Measurements from ENCODE around the gene ABHD2. TPM values are rescaled to one million over a fixed set of nuclear protein-coding genes. Genes with fewer than 3 reads are reported as not detected.

ABHD2 gene
- total RNA-seq, 1 donor from 2014 or later = 51.7 TPM

DNA sequence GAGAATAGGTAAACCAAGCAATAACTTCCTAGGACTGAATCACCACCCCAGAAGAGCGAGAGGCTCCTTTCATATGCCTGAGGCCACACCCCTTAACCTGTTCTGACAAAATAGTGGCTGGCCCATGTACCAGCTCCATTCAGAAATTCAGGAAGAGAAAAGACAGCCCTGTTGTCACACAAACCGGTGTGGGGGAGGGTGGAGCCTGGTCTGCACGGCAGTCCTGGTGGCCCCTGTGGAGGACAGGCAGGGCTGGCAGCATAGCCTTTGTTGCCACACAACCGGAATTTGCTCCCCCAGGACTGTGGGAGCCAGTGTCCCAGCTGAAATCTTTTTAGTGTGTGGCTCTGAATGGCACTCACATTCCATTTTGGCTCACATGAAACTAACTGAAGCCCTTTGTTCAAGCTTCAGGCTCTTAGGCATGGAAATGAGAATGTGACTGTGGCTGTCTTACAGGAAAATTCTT lies 109.3 kb downstream of the ABHD2 start:
- no peak for DNase-seq

- no peak for DNase-seq
Measured at GRCh38 chr15:89198196-89198595, 109.9 kb downstream of the ABHD2 start.

DNA sequence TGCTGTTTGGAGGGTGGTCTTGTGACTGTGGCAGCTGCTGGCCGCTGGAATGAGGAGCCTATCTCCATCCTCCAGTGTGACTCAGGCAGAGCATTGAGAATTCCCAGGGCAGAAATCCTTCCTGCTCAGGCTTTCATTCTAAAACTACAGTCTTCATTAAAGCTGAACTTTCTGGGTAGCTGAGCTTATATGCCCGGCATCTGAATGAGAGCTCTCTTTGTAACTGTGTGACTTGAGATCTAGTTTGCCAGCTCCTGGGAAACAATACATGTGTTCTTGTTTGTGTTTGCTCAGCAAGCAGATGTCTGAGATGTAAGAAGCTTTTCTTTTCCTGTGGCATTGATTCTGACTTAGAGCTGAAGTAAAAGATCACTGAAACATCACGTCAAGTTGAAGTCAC lies 110.7 kb downstream of the ABHD2 start:
- DNase-seq = no peak

DNA sequence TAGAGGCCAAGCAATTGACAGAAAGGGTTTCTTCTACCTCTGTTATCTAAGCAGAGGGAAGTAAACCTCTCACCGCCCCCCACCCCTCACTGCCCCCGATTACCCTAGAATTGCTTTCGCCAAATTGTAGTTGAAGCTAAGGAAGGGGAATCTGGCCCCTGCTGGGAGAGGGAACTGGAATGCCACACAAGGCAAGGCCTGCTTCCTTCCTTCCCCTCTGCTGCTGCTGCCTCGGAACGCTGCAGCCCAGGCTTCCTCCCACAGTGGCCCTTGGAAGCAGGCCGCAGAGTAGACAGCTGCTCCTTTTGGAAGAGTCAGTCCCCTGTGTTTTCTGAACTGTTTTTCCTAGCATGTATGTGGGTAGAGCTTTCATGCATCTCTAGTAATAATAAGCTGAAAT lies 111.5 kb downstream of the ABHD2 start:
- DNase-seq = peak; percentile 45

GRCh38 chr15:89200182-89200581 lies 111.9 kb downstream of the ABHD2 start:
- DNase-seq = no peak

- DNase-seq = no peak
Measured at GRCh38 chr15:89201465-89202005, 113.3 kb downstream of the ABHD2 start.

DNA sequence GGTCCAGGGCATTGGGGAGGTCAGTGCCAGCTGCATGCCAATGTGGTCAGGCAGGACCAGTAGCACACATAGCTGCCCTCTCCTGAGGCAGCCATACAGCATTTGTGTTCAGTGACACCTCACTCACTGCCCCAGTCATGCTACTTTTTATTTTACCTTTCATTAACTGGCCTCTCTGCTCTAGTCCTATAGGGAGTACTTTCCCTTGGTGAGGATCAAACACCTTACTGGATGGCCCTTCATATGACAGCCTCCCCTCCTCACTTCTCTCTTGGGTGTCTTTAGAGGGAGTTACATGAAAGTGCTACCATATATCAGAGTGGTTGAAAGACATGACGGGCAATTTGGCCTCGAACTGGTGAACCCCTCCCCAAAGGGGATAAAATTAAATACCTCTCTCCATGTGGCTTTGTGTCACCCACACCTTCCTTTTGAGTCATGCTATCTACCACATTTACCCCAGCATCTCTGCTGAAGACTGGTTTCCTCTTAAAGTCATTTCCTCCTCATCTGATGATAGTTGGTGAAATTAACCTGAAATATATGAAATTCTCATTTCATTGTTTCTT lies 115.5 kb downstream of the ABHD2 start:
- DNase-seq = no peak

DNA sequence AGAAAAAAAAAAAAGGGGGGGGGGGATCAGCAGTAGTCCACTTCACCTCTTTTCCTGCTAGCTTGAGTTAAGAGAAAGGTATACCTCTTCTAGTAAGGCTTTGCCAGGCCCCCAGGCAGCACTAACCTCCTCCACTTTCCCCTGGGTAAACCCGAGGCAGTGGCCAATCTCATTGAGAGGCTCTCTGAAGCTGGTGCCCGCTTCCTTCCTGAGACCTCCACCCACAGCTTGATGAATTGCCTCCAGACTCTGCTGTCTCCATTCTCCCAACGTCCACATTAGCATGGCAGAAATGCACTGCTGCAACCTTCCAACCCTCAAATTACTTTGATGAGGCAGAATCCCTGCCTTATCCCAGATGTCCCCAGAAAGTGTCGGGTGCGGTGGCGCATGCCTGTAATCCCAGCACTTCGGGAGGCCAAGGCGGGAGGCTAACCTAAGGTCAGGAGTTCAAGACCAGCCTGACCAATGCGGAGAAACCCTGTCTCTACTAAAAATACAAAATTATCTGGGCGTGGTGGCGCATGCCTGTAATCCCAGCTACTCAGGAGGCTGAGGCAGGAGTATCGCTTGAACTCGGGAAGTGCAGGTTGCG lies 117.8 kb downstream of the ABHD2 start:
- DNase-seq = no peak

- peak; percentile 84 for DNase-seq
Measured at GRCh38 chr15:89206908-89207331, 118.7 kb downstream of the ABHD2 start.

DNA sequence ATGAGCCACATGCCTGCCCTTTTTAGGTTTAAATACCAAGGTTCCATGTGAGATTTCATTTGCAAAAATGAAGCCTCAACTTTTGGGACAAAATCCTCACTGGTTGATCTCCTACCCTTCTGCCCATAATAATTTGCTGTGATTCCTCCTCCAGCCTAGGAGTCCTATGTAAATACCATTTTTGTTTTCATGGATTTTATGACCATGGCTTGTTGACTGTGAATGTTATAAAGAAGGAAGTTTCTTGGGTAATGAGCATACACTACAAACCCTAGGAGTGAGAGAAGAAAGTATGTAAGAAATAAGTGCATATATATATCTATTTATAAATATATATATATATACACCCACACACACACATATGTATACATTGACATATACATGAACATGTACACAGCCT lies 120.0 kb downstream of the ABHD2 start:
- no peak for DNase-seq

DNA sequence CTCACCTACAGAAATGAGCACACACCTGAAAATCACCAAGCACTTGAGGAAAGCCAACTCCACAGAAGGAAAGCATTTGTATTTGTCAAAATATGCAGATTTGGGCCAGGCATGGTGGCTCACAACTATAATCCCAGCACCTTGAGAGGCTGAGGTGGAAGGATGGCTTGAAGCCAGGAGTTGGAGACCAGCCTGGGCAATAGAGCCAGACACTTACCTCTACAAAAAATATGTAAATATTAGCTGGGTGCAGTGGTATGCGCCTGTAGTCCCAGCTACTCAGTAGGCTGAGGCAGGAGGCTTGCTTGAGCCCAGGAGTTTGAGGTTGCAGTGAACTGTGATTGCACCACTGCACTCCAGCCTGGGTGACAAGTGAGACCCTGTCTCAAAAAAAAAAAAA lies 120.8 kb downstream of the ABHD2 start:
- DNase-seq = no peak

DNA sequence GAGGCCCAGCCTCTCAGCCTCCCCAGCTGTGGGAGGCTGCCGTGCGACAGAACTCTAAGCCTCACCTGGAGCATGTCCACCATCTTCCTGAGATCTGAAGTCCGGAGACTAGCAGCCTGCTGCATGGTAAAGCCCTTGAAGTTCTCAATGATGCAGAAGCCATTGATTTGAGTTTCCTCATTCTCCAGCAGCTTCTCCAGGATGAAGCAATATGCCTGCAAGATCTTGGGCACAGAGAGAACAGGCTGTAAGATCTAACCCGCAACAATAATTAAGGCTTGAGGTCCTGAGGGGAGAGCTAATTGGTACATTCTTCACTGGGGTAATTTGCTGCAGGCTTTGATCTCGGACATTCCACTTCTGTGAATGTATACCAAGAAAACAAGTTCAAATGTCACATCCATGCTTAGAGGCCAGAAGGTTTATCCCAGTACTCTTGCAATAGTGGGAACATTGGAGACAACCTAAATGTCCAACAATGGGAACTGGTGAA lies 123.5 kb downstream of the ABHD2 start:
- DNase-seq = no peak

GRCh38 chr15:89215627-89216026 lies 127.4 kb downstream of the ABHD2 start:
- no peak for DNase-seq

GRCh38 chr15:89217031-89217430 lies 128.8 kb downstream of the ABHD2 start:
- no peak for DNase-seq

GRCh38 chr15:89217686-89218376 lies 129.6 kb downstream of the ABHD2 start:
- DNase-seq = no peak

GRCh38 chr15:89218531-89218930 lies 130.3 kb downstream of the ABHD2 start:
- DNase-seq = no peak

- DNase-seq = no peak
Measured at GRCh38 chr15:89221543-89221942, 133.3 kb downstream of the ABHD2 start, which contains the start of gene RLBP1. Gene RLBP1 (minus strand): TSS chr15:89221579. CDS start chr15:89218975, 2,604 bp downstream.

- no peak for DNase-seq
Measured at GRCh38 chr15:89225588-89225987, 137.3 kb downstream of the ABHD2 start.

DNA sequence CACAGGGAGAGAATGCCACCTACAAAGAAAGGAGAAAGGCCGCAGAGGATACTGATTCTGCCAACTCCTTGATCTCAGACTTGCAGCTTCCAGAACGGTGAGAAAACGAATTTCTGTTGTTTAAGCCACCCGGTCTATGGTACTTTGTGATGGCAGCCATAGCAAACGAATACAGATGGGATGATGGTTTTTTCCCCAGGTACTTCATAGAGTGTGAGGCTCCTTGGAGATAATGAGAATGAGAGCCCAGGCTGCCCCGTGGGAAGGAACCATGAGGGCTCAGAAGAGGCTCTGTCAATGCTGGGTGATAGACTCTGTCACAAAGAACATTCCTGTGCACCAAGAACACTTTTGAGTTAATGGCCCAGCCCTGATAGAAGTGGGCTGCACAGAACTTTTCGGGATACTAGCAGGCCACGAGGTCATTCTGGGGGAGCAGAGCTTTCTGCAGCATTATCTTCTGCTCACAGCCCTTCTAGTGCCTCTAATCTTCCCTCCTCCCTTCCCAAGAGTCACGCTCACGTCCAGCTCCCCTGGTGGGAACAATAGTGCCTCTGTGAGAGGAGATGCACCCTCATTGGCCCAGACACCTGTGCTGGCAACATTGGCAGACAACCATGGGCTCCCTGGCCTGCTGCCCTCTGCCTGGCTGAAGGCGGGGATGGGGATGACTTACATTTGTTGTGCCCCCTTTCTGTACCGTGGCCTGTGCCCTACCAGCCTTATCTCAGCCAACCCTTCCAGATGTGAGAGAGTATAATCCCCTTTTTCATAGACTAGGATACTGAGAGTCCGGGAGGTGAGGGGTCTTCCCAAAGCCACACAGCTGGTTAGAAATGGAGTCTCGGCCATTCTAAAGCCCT lies 138.3 kb downstream of the ABHD2 start:
- DNase-seq = no peak

DNA sequence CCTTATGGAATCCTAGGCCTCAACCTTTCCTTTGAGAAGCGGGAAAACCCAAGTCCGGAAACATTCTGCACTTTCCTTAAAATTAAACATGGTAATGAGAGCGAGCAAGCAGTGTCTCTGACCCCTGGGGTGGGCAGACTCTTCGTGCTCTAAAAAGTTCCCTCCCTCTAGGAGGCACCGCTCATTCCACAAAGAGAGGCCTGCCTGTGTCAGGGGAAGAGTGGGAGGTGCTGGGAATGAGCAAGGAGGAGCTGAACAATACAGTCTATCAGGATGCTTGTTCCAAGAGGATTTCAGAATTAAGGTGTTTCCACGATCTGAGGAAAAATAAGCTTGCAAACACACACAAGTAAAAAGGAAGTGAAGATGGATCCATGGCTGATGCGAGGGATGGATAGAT lies 139.2 kb downstream of the ABHD2 start:
- no peak for DNase-seq

GRCh38 chr15:89230277-89230676 lies 142.0 kb downstream of the ABHD2 start:
- no peak for DNase-seq

DNA sequence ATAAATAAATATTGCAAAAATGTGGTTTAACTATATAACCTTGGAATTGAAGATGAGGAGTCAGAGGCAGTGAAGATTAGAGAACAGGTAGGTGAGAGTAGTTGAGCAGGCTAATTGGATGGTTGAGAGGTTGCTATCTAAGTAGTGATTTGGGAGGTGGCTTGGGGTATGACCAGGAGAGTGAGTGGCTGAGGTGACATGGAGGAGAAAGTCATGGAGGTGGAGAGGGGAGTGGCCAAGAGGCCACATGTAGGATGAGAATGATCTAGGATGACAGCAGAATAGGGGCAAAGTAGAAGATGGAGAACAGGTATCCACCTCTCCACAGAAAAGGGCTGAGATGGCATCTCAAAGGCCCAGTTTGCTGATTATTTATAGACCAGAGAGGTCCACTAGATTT lies 143.6 kb downstream of the ABHD2 start:
- DNase-seq = no peak

Measured in dermis blood vessel endothelial cell (primary cell).